Myometrial cell (primary cell): Measurements from ENCODE around the gene LYZL6. TPM values are rescaled to one million over a fixed set of nuclear protein-coding genes. Genes with fewer than 3 reads are reported as not detected.

Experiments
- total RNA-seq: library from RNA; depleted of rRNA; stranded (reverse); fragments of >200 nt; gene quantifications from 2 replicates; pipeline ENCODE4 v1.2.3, GENCODE V29; 2015

LYZL6 gene
- total RNA-seq = not detected in 2 replicates

GRCh38 chr17:35943537-35943936 is at the start of gene LYZL6:
Gene LYZL6, minus strand, starts transcription at chr17:35943713. Its CDS starts 4,357 bp downstream, at chr17:35939356.

GRCh38 chr17:35986643-35987042 is 43.1 kb upstream of the LYZL6 start, which contains the start of gene CCL14:
Gene CCL14, minus strand, starts transcription at chr17:35986729. Its CDS starts 80 bp downstream, at chr17:35986649.

GRCh38 chr17:35981246-35981645 is 37.7 kb upstream of the LYZL6 start, which contains the start of gene CCL16:
Gene CCL16, minus strand, starts transcription at chr17:35981497. Its CDS starts 77 bp downstream, at chr17:35981420.

GRCh38 chr17:35930211-35931065 is 13.1 kb downstream of the LYZL6 start, which contains the start of gene RDM1:
Gene RDM1, minus strand, starts transcription at chr17:35930773. Its CDS starts 46 bp downstream, at chr17:35930727.

Other genes starting within 250 kb of the LYZL6 start
- 4.6 TPM in 2 replicates for gene RASL10B, start 212.1 kb downstream of the LYZL6 start, total RNA-seq
- not detected in 2 replicates for gene GAS2L2, start 190.5 kb downstream of the LYZL6 start, total RNA-seq
- gene C17orf50, start 182.8 kb downstream of the LYZL6 start, total RNA-seq = not detected in 2 replicates
- gene MMP28, start 148.1 kb downstream of the LYZL6 start, total RNA-seq = 6.6 and 9.2 TPM in 2 replicates
- 24.3 and 25.4 TPM in 2 replicates for gene TAF15, start 134.2 kb downstream of the LYZL6 start, total RNA-seq
- gene HEATR9, start 74.8 kb downstream of the LYZL6 start, total RNA-seq = not detected in 2 replicates
- not detected in 2 replicates for gene CCL5, start 63.4 kb downstream of the LYZL6 start, total RNA-seq
- 0.53 and 0.58 TPM in 2 replicates for gene RDM1, start 12.9 kb downstream of the LYZL6 start, total RNA-seq
- gene CCL16, start 37.8 kb upstream of the LYZL6 start, total RNA-seq = not detected in 2 replicates
- gene CCL14, start 43.0 kb upstream of the LYZL6 start, total RNA-seq = not detected in 2 replicates
- gene CCL15, start 57.8 kb upstream of the LYZL6 start, total RNA-seq = not detected in 2 replicates
- not detected in 2 replicates for gene CCL23, start 74.3 kb upstream of the LYZL6 start, total RNA-seq
- gene CCL18, start 120.6 kb upstream of the LYZL6 start, total RNA-seq = not detected in 2 replicates
- not detected in 2 replicates for gene CCL3, start 146.4 kb upstream of the LYZL6 start, total RNA-seq
- gene CCL4, start 160.1 kb upstream of the LYZL6 start, total RNA-seq = not detected in 2 replicates
- gene TBC1D3B, start 232.9 kb upstream of the LYZL6 start, total RNA-seq = not detected in 2 replicates